Measurements from ENCODE around the gene SNAP91.

GRCh38 chr6:83722876-83723275 is 14.0 kb upstream of the SNAP91 start:
- no peak for TF ChIP-seq CTCF (IDR thresholded peaks at IDR 0.05; ENCODE audit: borderline replicate concordance, extremely low read depth, low read length, poor library complexity, severe bottlenecking)
- TF ChIP-seq EZH2 (IDR thresholded peaks at IDR 0.05; ENCODE audit: borderline replicate concordance, low read depth, low read length, severe bottlenecking), result no peak
